ENCODE data around the gene TMEM271. TPM values are rescaled to one million over a fixed set of nuclear protein-coding genes. Genes with fewer than 3 reads are reported as not detected.

The TMEM271 gene
- total and polyA plus RNA-seq, 4 donors: not detected

DNA sequence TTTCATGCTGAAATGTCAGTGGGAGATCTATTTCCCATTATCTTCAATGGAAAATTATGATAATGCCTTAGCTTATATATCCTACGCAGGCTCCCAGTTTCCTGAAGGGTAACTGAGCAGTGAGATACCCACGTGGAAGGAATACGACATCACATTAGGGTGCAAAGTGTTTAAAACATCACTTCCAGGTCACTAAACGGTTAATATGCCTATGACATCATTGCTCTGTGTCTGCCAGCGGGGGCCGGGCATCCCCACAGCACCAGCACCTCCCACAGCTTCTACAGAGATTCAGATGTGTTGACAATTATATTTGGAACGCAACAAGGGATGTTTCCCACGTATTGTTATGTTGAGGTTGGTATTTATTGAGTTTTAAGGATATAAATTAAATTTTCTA, 27.1 kb downstream of the TMEM271 start:
- Histone ChIP-seq H3K9me3 (ENCODE audit: control insufficient read depth in 4 of 4, insufficient read depth in 3 of 4, low read length in 3 of 4) (no peaks in the 10 kb centered on the region), H3K9ac (ENCODE audit: insufficient read depth in 1 of 2, low read length in 2 of 2) (no peak overlapping the region), H3K4me1 (ENCODE audit: control insufficient read depth in 5 of 5, insufficient read depth in 5 of 5, low read length in 5 of 5) (no peaks in the 10 kb centered on the region), H3K27me3 (ENCODE audit: control insufficient read depth in 3 of 3, insufficient read depth in 3 of 3, low read length in 2 of 3) (peaks cover 0 to 3% (median 0%) of the 10 kb centered on the region in 3 donors), H3K36me3 (ENCODE audit: control insufficient read depth in 4 of 4, insufficient read depth in 4 of 4, low read length in 4 of 4) (no peaks in the 10 kb centered on the region), H3K27ac (ENCODE audit: low read depth in 1 of 2, low read length in 1 of 2) (no peak overlapping the region), H3K4me3 (no peak overlapping the region)
- ATAC-seq (ENCODE audit: insufficient read depth, low FRiP score) (no peak), DNase-seq (no peak)
- TF ChIP-seq, protein P1, sequence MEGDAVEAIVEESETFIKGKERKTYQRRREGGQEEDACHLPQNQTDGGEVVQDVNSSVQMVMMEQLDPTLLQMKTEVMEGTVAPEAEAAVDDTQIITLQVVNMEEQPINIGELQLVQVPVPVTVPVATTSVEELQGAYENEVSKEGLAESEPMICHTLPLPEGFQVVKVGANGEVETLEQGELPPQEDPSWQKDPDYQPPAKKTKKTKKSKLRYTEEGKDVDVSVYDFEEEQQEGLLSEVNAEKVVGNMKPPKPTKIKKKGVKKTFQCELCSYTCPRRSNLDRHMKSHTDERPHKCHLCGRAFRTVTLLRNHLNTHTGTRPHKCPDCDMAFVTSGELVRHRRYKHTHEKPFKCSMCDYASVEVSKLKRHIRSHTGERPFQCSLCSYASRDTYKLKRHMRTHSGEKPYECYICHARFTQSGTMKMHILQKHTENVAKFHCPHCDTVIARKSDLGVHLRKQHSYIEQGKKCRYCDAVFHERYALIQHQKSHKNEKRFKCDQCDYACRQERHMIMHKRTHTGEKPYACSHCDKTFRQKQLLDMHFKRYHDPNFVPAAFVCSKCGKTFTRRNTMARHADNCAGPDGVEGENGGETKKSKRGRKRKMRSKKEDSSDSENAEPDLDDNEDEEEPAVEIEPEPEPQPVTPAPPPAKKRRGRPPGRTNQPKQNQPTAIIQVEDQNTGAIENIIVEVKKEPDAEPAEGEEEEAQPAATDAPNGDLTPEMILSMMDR (IDR thresholded peaks at IDR 0.05; ENCODE audit: control extremely low read depth, extremely low read depth): no peak
- WGBS, 2 donors: 31 to 34% methylated on average over 8 of the region's 8 CpGs

DNA sequence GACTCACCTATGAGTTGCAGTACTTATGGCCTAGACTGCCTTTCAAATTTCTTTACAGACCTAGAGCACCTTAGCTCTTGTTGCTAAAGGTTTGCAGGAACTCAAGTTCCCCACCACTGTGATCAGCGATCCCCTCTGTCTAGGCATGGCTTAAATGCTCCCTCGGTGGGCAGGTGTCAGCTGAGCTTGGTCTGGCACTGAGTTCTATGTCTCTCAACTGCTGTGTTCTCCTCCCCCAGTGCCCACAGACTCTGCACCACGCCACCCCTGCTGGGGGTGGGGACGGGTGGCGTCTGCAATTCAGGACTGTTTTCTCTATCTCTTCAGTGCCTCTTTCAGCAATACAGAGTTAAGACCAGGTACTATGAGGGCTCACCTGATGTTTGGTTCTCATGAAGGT, 30.5 kb downstream of the TMEM271 start:
- no peaks in the 10 kb centered on the region for H3K4me1 ChIP-seq (ENCODE audit: control insufficient read depth in 5 of 5, insufficient read depth in 5 of 5, low read length in 5 of 5)
- H3K4me3 ChIP-seq: no peak overlapping the region
- H3K9me3 ChIP-seq (ENCODE audit: control insufficient read depth in 4 of 4, insufficient read depth in 3 of 4, low read length in 3 of 4): no peaks in the 10 kb centered on the region
- H3K9ac ChIP-seq (ENCODE audit: insufficient read depth in 1 of 2, low read length in 2 of 2): no peak overlapping the region
- peaks cover 0 to 3% (median 0%) of the 10 kb centered on the region in 3 donors for H3K27me3 ChIP-seq (ENCODE audit: control insufficient read depth in 3 of 3, insufficient read depth in 3 of 3, low read length in 2 of 3)
- TF ChIP-seq, protein P1 (IDR thresholded peaks at IDR 0.05; ENCODE audit: control extremely low read depth, extremely low read depth): no peak
- H3K27ac ChIP-seq (ENCODE audit: low read depth in 1 of 2, low read length in 1 of 2): no peak overlapping the region
- DNase-seq (no peak), ATAC-seq (ENCODE audit: insufficient read depth, low FRiP score) (no peak)
- no peaks in the 10 kb centered on the region for H3K36me3 ChIP-seq (ENCODE audit: control insufficient read depth in 4 of 4, insufficient read depth in 4 of 4, low read length in 4 of 4)
- 76 to 78% methylated on average over 5 of the region's 5 CpGs for WGBS, 2 donors

- Histone ChIP-seq H3K4me1 (ENCODE audit: control insufficient read depth in 5 of 5, insufficient read depth in 5 of 5, low read length in 5 of 5) (no peaks in the 10 kb centered on the region), H3K9me3 (ENCODE audit: control insufficient read depth in 4 of 4, insufficient read depth in 3 of 4, low read length in 3 of 4) (no peaks in the 10 kb centered on the region), H3K9ac (ENCODE audit: insufficient read depth in 1 of 2, low read length in 2 of 2) (no peak overlapping the region), H3K4me3 (no peak overlapping the region), H3K36me3 (ENCODE audit: control insufficient read depth in 4 of 4, insufficient read depth in 4 of 4, low read length in 4 of 4) (no peaks in the 10 kb centered on the region), H3K27me3 (ENCODE audit: control insufficient read depth in 3 of 3, insufficient read depth in 3 of 3, low read length in 2 of 3) (peaks cover 0 to 3% (median 0%) of the 10 kb centered on the region in 3 donors), H3K27ac (ENCODE audit: low read depth in 1 of 2, low read length in 1 of 2) (no peak overlapping the region)
- ATAC-seq (ENCODE audit: insufficient read depth, low FRiP score): no peak
- WGBS, 2 donors: 80 to 87% methylated on average over 9 of the region's 9 CpGs
- TF ChIP-seq, protein P1 (IDR thresholded peaks at IDR 0.05; ENCODE audit: control extremely low read depth, extremely low read depth): no peak
- DNase-seq: no peak
Measured at GRCh38 chr4:544386-545105, 31.5 kb downstream of the TMEM271 start.
